ENCODE results near the gene FIGNL2. TPM values are rescaled to one million over a fixed set of nuclear protein-coding genes. Genes with fewer than 3 reads are reported as not detected.

FIGNL2 gene
- total RNA-seq, 4 donors from 2014 or later: 0.07 to 0.25 TPM; not detected in 2

GRCh38 chr12:51867796-51868428 lies 19.4 kb upstream of the FIGNL2 start:
- DNase-seq (no peak), ATAC-seq (no peak)
- intact Hi-C loops (cut with DNase I; ENCODE audit: low total_unique reads): no loop called here
- Histone ChIP-seq H3K4me1 (peaks cover 0 to 17% of the 10 kb centered on the region in 2 donors), H3K27ac (no peak overlapping the region), H3K4me3 (no peak overlapping the region), H3K9me3 (no peaks in the 10 kb centered on the region), H3K27me3 (peaks cover 12 to 37% (median 25%) of the 10 kb centered on the region in 3 donors), H3K36me3 (no peaks in the 10 kb centered on the region)
- TF ChIP-seq CTCF (IDR thresholded peaks at IDR 0.05 in 4 of 5, conservative IDR thresholded peaks at IDR 0.05 in 1 of 5) (no peak), POLR2A (IDR thresholded peaks at IDR 0.05) (no peak)
- in situ Hi-C loops (cut with MboI; ENCODE audit: low sequenced_read_pairs in 4 of 4): no loop called here

GRCh38 chr12:51867371-51867770 lies 18.9 kb upstream of the FIGNL2 start:
- no peak for ATAC-seq
- H3K4me3 ChIP-seq: no peak overlapping the region
- H3K27ac ChIP-seq: no peak overlapping the region
- in situ Hi-C loops (cut with MboI; ENCODE audit: low sequenced_read_pairs in 4 of 4) (no loop called here), intact Hi-C loops (cut with DNase I; ENCODE audit: low total_unique reads) (no loop called here)
- peaks cover 12 to 39% (median 25%) of the 10 kb centered on the region in 3 donors for H3K27me3 ChIP-seq
- DNase-seq: no peak
- no peaks in the 10 kb centered on the region for H3K9me3 ChIP-seq
- no peaks in the 10 kb centered on the region for H3K36me3 ChIP-seq
- TF ChIP-seq CTCF (IDR thresholded peaks at IDR 0.05 in 4 of 5, conservative IDR thresholded peaks at IDR 0.05 in 1 of 5) (no peak), POLR2A (IDR thresholded peaks at IDR 0.05) (no peak)
- peaks cover 0 to 17% of the 10 kb centered on the region in 2 donors for H3K4me1 ChIP-seq

GRCh38 chr12:51866762-51867161 lies 18.2 kb upstream of the FIGNL2 start:
- Histone ChIP-seq H3K9me3 (no peaks in the 10 kb centered on the region), H3K27me3 (peaks cover 12 to 38% (median 25%) of the 10 kb centered on the region in 3 donors), H3K27ac (no peak overlapping the region), H3K4me1 (peaks cover 0 to 17% of the 10 kb centered on the region in 2 donors), H3K36me3 (no peaks in the 10 kb centered on the region), H3K4me3 (no peak overlapping the region)
- no peak for TF ChIP-seq POLR2A (IDR thresholded peaks at IDR 0.05)
- no peak for TF ChIP-seq CTCF (IDR thresholded peaks at IDR 0.05 in 4 of 5, conservative IDR thresholded peaks at IDR 0.05 in 1 of 5)
- DNase-seq (no peak), ATAC-seq (no peak)
- in situ Hi-C loops (cut with MboI; ENCODE audit: low sequenced_read_pairs in 4 of 4): no loop called here
- intact Hi-C loops (cut with DNase I; ENCODE audit: low total_unique reads): no loop called here

- intact Hi-C loops (cut with DNase I; ENCODE audit: low total_unique reads): no loop called here
- in situ Hi-C loops (cut with MboI; ENCODE audit: low sequenced_read_pairs in 4 of 4): no loop called here
- DNase-seq (no peak), ATAC-seq (no peak)
- Histone ChIP-seq H3K4me3 (no peak overlapping the region), H3K9me3 (no peaks in the 10 kb centered on the region), H3K36me3 (no peaks in the 10 kb centered on the region), H3K4me1 (peaks cover 0 to 17% of the 10 kb centered on the region in 2 donors), H3K27ac (no peak overlapping the region), H3K27me3 (peaks cover 12 to 38% (median 25%) of the 10 kb centered on the region in 3 donors)
- TF ChIP-seq POLR2A (IDR thresholded peaks at IDR 0.05): no peak
- no peak for TF ChIP-seq CTCF (IDR thresholded peaks at IDR 0.05 in 4 of 5, conservative IDR thresholded peaks at IDR 0.05 in 1 of 5)
Observed at GRCh38 chr12:51866324-51866723, 17.8 kb upstream of the FIGNL2 start.
